GM12878 (cell line): ENCODE results near the gene KTN1. TPM values are rescaled to one million over a fixed set of nuclear protein-coding genes. Genes with fewer than 3 reads are reported as not detected.

Experiments used
- ATAC-seq: fragments of 200-7000 bp; cut with Tn5 transposase; 3 replicates; pipeline ENCODE4 v1.9.1; 2020; ENCODE audit warnings: mild to moderate bottlenecking, moderate library complexity
- BruUV-seq: library from RNA; stranded (reverse); fragments of 400-500 nt; replicated peaks from 2 replicates; lab custom pipeline; 2021; lab: Mats Ljungman, UMichigan
- CTCF ChIA-PET: fragments of 300-600 bp; sonication (Branson Sonifier 250); formaldehyde crosslinking; extraction: SDS; loops from one replicate; lab custom pipeline; 2021; ENCODE audit warnings: inconsistent platforms; lab: Yijun Ruan, JAX
- POLR2A ChIA-PET: fragments of 350-600 bp; formaldehyde crosslinking; extraction: SDS; loops from one replicate; lab custom pipeline; 2021; ENCODE audit warnings: inconsistent platforms; lab: Charles Lee
- RAD21 ChIA-PET: fragments of 300-600 bp; sonication (Branson Sonifier 250); formaldehyde crosslinking; loops from one replicate; lab custom pipeline; 2023; ENCODE audit warnings: antibody characterized with exemption; ENCODE audit not compliant: unreplicated experiment; lab: Charles Lee
- SMC1A ChIA-PET: fragments of 300-600 bp; sonication (Branson Sonifier 250); formaldehyde crosslinking; loops from one replicate; lab custom pipeline; 2023; ENCODE audit not compliant: unreplicated experiment, uncharacterized antibody; lab: Charles Lee
- DNase-seq: peaks from one replicate; pipeline ENCODE4 v3.0.0-alpha.2; 2011; ENCODE audit warnings: low read depth, low spot score
- FAIRE-seq: peaks from 3 replicates; lab custom pipeline; 2011; peaks lifted over from hg19 to GRCh38; lab: Jason Lieb, UNC
- H2AFZ ChIP-seq: 2 replicates; pipeline ENCODE4 v1.6.0; 2011; ENCODE audit warnings: low read depth, low read length, control low read depth; ENCODE audit not compliant: control insufficient read depth
- H3K27ac ChIP-seq: 2 replicates; pipeline ENCODE4 v1.5.1; 2011; ENCODE audit warnings: control low read depth; ENCODE audit not compliant: control insufficient read depth, insufficient read depth
- H3K27me3 ChIP-seq, 2 experiments: replicated peaks in 1 of 2; 2 replicates each; pipeline versions ENCODE4 v1.6.0 to v1.6.1; 2011; ENCODE audit warnings: low read length in 1 of 2; ENCODE audit not compliant: control insufficient read depth in 2 of 2, insufficient read depth in 2 of 2
- H3K36me3 ChIP-seq, 2 experiments: 2 replicates each; pipeline ENCODE4 v1.5.1; 2011; ENCODE audit warnings: low read length in 1 of 2; ENCODE audit not compliant: control insufficient read depth in 2 of 2, insufficient read depth in 2 of 2
- H3K4me1 ChIP-seq: 2 replicates; pipeline ENCODE4 v1.6.1; 2011; ENCODE audit warnings: mild to moderate bottlenecking, low read length, moderate library complexity, mixed read lengths; ENCODE audit not compliant: control insufficient read depth, insufficient read depth
- H3K4me2 ChIP-seq: 2 replicates; pipeline ENCODE4 v1.6.0; 2011; ENCODE audit warnings: control low read depth; ENCODE audit not compliant: control insufficient read depth, insufficient read depth
- H3K4me3 ChIP-seq: fragments of 200-600 bp; sonication (generic); 2 replicates; pipeline ENCODE4 v1.5.1; 2016
- H3K79me2 ChIP-seq: 2 replicates; pipeline ENCODE4 v1.6.0; 2011; ENCODE audit warnings: low read length; ENCODE audit not compliant: control insufficient read depth, insufficient read depth
- H3K9ac ChIP-seq: 2 replicates; pipeline ENCODE4 v1.8.0; 2011; ENCODE audit warnings: low read length, control low read depth, mixed read lengths; ENCODE audit not compliant: control insufficient read depth, insufficient read depth
- H3K9me3 ChIP-seq: replicated peaks from 3 replicates; pipeline ENCODE4 v1.5.1; 2011; ENCODE audit warnings: mild to moderate bottlenecking, low read length; ENCODE audit not compliant: control insufficient read depth, insufficient read depth
- H4K20me1 ChIP-seq: 2 replicates; pipeline ENCODE4 v1.6.0; 2011; ENCODE audit not compliant: control insufficient read depth, insufficient read depth
- CBX3 ChIP-seq: fragments of 200-600 bp; sonication (generic); IDR thresholded peaks from 2 replicates; pipeline ENCODE4 v1.6.1; 2016; ENCODE audit warnings: low read depth, borderline replicate concordance
- MEF2B ChIP-seq: fragments of 450-650 bp; IDR thresholded peaks from 2 replicates; pipeline ENCODE4 v1.6.1; 2018; ENCODE audit warnings: mild to moderate bottlenecking, moderate library complexity; ENCODE audit not compliant: partially characterized antibody, poor library complexity, severe bottlenecking
- MXI1 ChIP-seq: fragments of 150-350 bp; IDR thresholded peaks from 2 replicates; pipeline ENCODE4 v1.6.1; 2011; ENCODE audit warnings: low read depth, mild to moderate bottlenecking, inconsistent platforms, low read length, improper control_type of control experiment
- RBBP5 ChIP-seq: fragments of 200-600 bp; sonication (generic); conservative IDR thresholded peaks from 2 replicates; pipeline ENCODE4 v1.6.1; 2016
- SP1 ChIP-seq: IDR thresholded peaks from one replicate; pipeline ENCODE4 v1.6.1; 2011; ENCODE audit warnings: low read depth, low read length
- ZBTB11 ChIP-seq: fragments of 450-650 bp; formaldehyde crosslinking; IDR thresholded peaks from 2 replicates; pipeline ENCODE4 v1.5.0; 2022; ENCODE audit warnings: mild to moderate bottlenecking, missing genetic modification characterization
- ZNF384 ChIP-seq: IDR thresholded peaks from 2 replicates; pipeline ENCODE4 v1.6.1; 2012; ENCODE audit warnings: low read depth, mild to moderate bottlenecking, low read length, improper control_type of control experiment, borderline replicate concordance
- WGBS: methylation state at CpG from one replicate; pipeline ENCODE4 v1.1.6; 2016; ENCODE audit warnings: low lambda C conversion rate; ENCODE audit not compliant: insufficient replicate concordance, insufficient coverage; ENCODE audit errors: missing lambda C conversion rate; 5-methylcytosine and 5-hydroxymethylcytosine counted together
- in situ Hi-C: fragments of 300-500 bp; cut with MboI; formaldehyde crosslinking; loops from 9 replicates; pipeline ENCODE4 v1.14.3; 2018; ENCODE audit warnings: mixed read lengths
- intact Hi-C: fragments of 100-400 bp; cut with micrococcal nuclease; formaldehyde crosslinking; loops from one replicate; pipeline ENCODE4 v1.14.2; 2022; ENCODE audit not compliant: unreplicated experiment
- polyA plus RNA-seq, 11 experiments: library from polyadenylated mRNA; depleted of rRNA in 4 of 11; unstranded in 6 of 11; stranded (reverse) in 5 of 11; fragments of >200 nt; fragmentation: Nextera tagmentation in 4 of 11; fragmentation: Illumina TruSeq in 1 of 11; extraction: Ambion mirVana in 4 of 11; extraction: Trizol in 1 of 11; gene quantifications; 1 replicate in 1 of 11; 2 replicates in 10 of 11; pipeline versions ENCODE4 v1.2.1 to v1.2.3, GENCODE V29; 2011 to 2016; ENCODE audit warnings: inconsistent platforms in 2 of 11, missing spikeins in 2 of 11, low read depth in 1 of 11
- total RNA-seq, 4 experiments: library from RNA; depleted of rRNA in 3 of 4; stranded (reverse); fragments of >200 nt in 3 of 4; fragmentation: Illumina TruSeq in 1 of 4; extraction: Trizol in 1 of 4; gene quantifications; 2 replicates each; pipeline versions ENCODE4 v1.2.1 to v1.2.3, GENCODE V29; 2013 to 2021
- TF ChIP-seq, protein P1 (sequence below): IDR thresholded peaks from 2 replicates; pipeline ENCODE4 v1.6.1; 2011; ENCODE audit warnings: low read depth, low read length, improper control_type of control experiment, borderline replicate concordance

KTN1 gene
- total and polyA plus RNA-seq, 10 of the 15 experiments (the other 5 are each of a cell fraction or from before 2014, with no cell fraction given): 50.6 to 154 (median 84.2) TPM

DNA sequence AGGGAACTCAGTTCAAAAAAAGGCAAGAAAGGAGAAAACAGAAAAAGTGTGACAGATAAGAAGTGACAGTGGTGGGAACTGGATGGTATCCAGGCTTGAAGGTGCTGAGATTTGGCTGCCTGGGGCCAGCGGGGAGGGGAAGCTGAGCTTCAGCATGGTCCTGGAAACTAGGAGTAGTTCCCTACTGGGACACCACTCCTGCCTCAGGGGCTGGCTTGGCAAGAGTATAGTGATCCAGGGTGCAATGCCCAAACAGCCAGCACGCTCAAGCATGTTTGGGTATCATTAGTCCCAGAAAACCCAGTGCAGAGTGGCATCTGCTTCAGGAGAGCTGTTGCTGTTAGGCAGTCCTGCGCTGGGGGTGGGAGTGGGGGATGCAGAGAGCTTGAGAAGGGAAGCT, 49.5 kb upstream of the KTN1 start:
- no TSS peak for BruUV-seq
- FAIRE-seq: no peak

GRCh38 chr14:55532645-55533344, 47.2 kb upstream of the KTN1 start:
- BruUV-seq: no TSS peak
- ChIA-PET POLR2A (no interaction called here), RAD21 (no interaction called here), CTCF (interaction anchor here (1.4 kb wide), 1 partner anchor 9 kb away, joined by 3 read pairs; no protein-coding TSS in a partner anchor), SMC1A (interaction anchor here (1.0 kb wide), 1 partner anchor 11 kb away, joined by 3 read pairs; no protein-coding TSS in a partner anchor)
- WGBS: 87% methylated on average over 6 of the region's 7 CpGs
- no peak overlapping the region for H2AFZ ChIP-seq
- intact Hi-C loops: no loop called here
- no peaks in the 10 kb centered on the region for H3K27me3 ChIP-seq
- in situ Hi-C loops: no loop called here
- DNase-seq (no peak), FAIRE-seq (no peak), ATAC-seq (0 out of 3 replicates have a peak, but pooled peaks have one; percentile 29)
- H4K20me1 ChIP-seq: no peaks in the 10 kb centered on the region
- H3K4me3 ChIP-seq: no peak overlapping the region
- no peak overlapping the region for H3K27ac ChIP-seq
- TF ChIP-seq ZBTB11 (CRISPR knock-in tag): no peak
- no peak overlapping the region for H3K4me2 ChIP-seq
- H3K9me3 ChIP-seq: peaks cover 2% of the 10 kb centered on the region; the same call in 2 of the 3 replicates
- no peaks in the 10 kb centered on the region for H3K79me2 ChIP-seq
- H3K9ac ChIP-seq: no peak overlapping the region
- no peaks in the 10 kb centered on the region; the same call in none of the 2 replicates for H3K4me1 ChIP-seq
- H3K36me3 ChIP-seq: no peaks in the 10 kb centered on the region

More for the DNA sequence above, 49.5 kb upstream of the KTN1 start:
- no peak overlapping the region for H3K9ac ChIP-seq
- H4K20me1 ChIP-seq: no peaks in the 10 kb centered on the region
- H3K27ac ChIP-seq: no peak overlapping the region
- no peak overlapping the region for H2AFZ ChIP-seq
- in situ Hi-C loops: no loop called here
- ChIA-PET SMC1A (interaction anchor here (1.5 kb wide), 1 partner anchor 17 kb away, joined by 3 read pairs; no protein-coding TSS in a partner anchor), RAD21 (no interaction called here), CTCF (interaction anchor here (1.1 kb wide), 2 partner anchors 11 to 12 kb away, joined by 3 read pairs; no protein-coding TSS in a partner anchor), POLR2A (no interaction called here)
- no peaks in the 10 kb centered on the region for H3K4me1 ChIP-seq
- H3K36me3 ChIP-seq: no peaks in the 10 kb centered on the region
- DNase-seq (no peak), ATAC-seq (no peak)
- no peaks in the 10 kb centered on the region for H3K79me2 ChIP-seq
- no peaks in the 10 kb centered on the region for H3K9me3 ChIP-seq
- intact Hi-C loops: no loop called here
- no peak overlapping the region for H3K4me2 ChIP-seq
- H3K4me3 ChIP-seq: no peak overlapping the region
- WGBS: 71% methylated on average over 3 of the region's 3 CpGs
- TF ChIP-seq ZNF384 (no peak), MXI1 (no peak), CBX3 (no peak), MEF2B (no peak), SP1 (no peak), RBBP5 (no peak)
- TF ChIP-seq, protein P1, sequence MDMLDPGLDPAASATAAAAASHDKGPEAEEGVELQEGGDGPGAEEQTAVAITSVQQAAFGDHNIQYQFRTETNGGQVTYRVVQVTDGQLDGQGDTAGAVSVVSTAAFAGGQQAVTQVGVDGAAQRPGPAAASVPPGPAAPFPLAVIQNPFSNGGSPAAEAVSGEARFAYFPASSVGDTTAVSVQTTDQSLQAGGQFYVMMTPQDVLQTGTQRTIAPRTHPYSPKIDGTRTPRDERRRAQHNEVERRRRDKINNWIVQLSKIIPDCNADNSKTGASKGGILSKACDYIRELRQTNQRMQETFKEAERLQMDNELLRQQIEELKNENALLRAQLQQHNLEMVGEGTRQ: no peak
- no peaks in the 10 kb centered on the region for H3K27me3 ChIP-seq
